ENCODE measurements around the gene ADGRG6. TPM values are rescaled to one million over a fixed set of nuclear protein-coding genes. Genes with fewer than 3 reads are reported as not detected.

Gene ADGRG6
- total RNA-seq, 2 donors from 2014 or later: 5.7 to 13.4 TPM

DNA sequence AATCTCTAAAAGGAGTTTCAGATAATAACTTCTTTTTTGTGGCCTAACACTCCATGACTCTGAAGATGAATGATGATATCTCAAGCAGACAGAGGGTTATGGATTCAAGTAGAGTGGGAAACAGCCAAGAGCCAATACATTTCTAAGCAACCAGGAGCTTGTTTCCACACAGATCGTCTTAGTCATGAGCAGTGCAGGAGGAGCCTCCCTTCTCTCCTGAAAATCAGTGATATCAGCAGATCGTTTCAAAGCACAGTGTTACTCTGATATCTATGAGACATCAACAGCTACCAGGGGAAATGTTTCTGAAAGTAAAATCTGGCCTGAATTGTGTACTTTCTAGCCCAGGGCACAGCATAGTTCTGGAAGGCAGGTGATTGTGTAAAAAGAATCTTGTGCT, 11.5 kb downstream of the ADGRG6 start:
- intact Hi-C loops (cut with DNase I): no loop called here
- DNase-seq (no peak), ATAC-seq (peak in 1 of 2 donors; percentile 90)

DNA sequence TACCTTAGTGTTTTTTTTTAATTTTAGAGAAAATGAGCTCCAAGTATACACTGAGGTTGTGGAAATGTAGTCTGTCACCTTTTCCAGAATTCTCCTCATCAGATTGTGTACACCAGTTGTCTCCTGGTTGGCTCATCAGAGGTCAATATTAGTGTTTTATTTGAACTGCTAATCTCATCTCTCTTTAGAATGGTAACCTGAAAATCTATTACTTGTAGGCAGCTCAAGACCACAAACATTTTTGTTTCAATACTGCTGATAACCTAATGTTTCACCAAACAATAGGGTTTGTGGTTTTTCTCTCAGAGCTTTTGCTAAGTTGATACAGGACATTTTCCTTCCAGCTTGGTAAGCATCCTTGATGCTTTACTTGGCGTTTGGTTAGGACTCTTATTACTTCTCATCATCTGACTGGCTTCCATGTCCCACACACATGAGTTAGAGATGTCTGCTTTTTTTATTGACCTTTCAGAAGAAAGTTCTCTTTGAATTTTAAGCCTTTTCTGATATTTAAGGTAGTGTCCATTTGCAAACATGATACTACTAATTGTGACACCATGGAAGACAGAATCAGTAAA, 15.1 kb downstream of the ADGRG6 start:
- DNase-seq (no peak), ATAC-seq (no peak)
- intact Hi-C loops (cut with DNase I): no loop called here

DNA sequence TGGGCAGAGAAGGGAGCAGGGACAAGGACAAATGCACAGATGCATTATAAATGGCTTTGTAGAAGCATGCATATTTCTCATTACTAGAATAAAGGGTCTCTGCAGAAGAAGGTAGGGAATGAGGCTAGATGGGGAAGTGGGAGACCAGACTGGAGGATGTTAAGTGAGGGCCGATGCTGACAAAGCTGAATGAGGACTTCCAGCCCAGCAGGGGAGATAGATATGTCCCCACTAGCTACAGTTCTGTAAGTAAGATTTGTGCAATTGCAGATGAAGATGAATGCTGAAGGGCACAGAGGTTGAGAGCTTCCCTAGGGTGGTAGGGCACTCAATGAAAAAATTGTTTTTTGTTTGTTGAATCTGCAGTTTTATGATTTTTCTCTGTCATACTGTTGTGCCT, 16.9 kb downstream of the ADGRG6 start:
- ATAC-seq (no peak), DNase-seq (no peak)
- intact Hi-C loops (cut with DNase I): no loop called here

DNA sequence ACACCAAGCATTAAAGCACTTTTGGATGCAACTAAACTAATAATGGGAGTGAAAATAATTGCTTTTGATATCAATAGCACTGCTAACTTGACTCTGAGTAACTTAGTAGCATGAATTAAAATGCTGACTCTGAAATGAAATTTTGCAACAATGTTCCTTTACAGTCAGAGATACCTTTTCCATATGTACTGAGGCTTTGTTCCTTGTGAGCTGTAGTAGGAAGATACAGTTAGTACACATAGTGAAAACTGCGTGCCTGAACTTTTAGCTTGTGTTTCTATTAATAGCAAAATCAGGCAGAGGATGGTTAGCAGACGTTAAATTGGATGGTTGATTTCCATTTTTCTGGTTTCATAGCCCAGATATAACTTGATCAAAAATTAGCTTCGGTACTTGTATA, 18.6 kb downstream of the ADGRG6 start:
- DNase-seq: no peak
- ATAC-seq: no peak
- intact Hi-C loops (cut with DNase I): no loop called here

DNA sequence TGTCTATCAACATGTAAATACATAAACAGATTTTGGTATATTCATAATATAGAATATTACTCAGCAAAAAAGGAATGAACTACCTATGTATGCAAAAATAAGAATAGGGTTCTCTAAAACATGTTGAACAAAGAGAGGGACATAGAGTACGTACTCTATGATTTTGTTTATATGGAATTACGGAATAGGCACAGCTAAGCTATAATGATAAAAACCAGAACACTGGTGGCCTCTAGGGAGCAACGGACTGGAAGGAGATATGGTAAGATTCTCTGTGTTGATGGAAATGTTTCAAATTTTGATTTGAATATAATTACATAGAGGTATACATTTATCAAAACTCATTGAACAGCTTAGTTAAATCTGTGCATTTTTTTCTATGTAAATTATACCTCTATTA, 19.6 kb downstream of the ADGRG6 start:
- intact Hi-C loops (cut with DNase I): no loop called here
- no peak for DNase-seq
- no peak for ATAC-seq

DNA sequence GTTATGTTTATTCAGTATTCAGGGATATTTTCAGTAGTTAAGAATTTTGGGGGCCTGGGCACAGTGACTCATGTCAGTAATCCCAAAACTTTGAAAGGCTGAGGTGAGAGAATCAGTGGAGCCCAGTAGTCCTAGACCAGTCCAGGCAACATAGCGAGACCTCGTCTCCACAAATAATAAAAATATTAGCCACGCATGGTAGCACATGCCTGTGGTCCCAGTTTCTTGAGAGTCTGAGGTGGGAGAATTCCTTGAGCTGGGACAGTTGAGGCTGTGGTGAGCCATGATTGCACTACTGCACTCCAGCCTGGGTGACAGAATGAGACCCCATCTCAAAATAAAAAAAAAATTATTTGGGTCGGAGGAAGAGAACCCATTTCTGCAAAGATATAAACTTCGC, 20.3 kb downstream of the ADGRG6 start:
- DNase-seq (no peak), ATAC-seq (no peak)
- intact Hi-C loops (cut with DNase I): no loop called here

DNA sequence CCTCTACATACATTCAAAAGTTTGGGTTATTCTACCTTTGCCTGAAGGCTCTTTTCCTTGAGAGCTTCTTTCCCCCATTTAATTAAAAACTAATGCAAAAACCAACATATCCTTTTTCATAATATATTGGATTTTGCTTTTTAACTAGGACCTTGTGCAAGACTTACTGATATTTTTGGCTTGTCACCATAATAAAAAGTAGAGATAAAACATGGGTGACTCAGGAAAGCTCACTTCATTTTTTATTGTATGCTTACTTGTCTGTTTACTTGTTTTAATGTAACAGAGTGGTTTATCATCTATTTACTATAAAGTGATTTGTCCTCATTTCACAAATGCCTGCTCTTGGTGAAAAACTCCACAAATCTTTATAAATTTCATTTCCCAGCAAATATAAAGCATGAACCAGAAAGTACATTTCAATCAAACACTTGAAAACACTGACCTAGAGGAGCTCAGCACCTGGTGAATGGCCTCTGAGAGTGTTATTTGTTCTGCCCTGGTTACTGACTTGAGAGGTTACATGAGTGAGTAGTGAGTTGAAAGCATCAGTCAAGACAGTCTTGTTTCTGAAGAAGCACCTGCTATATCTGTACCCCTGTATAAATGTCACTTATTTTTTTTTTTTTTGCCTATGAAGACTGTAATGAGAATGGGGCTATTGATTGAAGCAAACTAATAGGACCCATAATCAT, 20.8 kb downstream of the ADGRG6 start:
- DNase-seq (no peak), ATAC-seq (no peak)
- intact Hi-C loops (cut with DNase I): no loop called here

DNA sequence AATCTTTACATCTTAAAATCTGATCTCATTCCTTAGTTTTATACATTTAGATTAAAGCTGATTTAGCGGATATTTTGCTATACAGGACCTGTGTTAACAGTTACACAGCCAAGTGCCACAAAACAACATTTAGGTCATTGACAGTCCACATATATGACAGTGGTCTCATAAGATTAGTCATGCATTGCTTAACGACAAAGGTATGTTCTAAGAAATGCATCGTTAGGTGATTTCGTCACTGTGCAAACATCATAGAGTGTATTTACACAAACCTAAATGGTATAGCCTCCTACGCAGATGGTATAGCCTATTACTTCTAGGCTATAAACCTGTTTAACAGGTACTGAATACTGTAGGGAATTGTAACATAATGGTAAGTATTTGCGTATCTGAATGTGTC, 21.6 kb downstream of the ADGRG6 start:
- no peak for DNase-seq
- no peak for ATAC-seq

DNA sequence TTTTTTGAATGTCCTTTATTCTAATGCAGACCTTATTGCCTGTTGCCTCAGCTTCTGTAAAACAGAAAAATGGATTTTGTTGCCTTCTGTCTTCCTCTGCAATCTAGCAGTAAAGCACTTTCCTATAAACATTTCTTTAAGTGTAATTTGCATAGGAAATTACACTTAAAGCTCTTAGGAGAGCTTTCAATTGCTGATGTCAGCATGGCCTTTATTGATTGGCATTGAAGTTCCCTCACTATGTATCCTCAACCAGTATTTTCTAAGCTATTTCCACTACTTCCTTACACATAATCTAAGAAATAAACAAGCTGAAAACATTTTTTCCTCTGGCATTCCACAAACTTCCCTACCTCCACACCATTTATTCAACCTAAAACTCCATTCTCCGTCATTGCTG, 22.3 kb downstream of the ADGRG6 start:
- DNase-seq (no peak), ATAC-seq (no peak)
- intact Hi-C loops (cut with DNase I): no loop called here

More for the DNA sequence above, 21.6 kb downstream of the ADGRG6 start:
- intact Hi-C loops (cut with DNase I): no loop called here

DNA sequence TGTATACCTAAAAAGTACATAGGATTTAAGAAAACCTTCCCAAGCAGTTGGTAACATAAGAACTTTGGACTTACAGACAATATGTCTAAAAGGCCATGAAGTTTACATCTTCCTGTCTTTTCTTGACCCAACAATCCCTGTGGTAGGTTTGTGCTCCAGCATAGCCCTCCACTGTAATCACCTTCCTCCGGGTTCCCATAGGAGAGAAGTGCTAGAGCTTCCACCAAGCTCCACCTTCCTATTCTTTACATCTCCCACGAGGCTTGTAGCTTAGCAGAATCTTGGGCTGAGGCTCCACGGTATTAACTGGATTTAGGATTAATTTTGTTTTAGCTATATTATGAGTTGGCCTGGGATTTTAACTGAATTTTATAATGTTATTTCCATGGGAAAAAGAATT, 23.3 kb downstream of the ADGRG6 start:
- intact Hi-C loops (cut with DNase I): no loop called here
- no peak for ATAC-seq

DNA sequence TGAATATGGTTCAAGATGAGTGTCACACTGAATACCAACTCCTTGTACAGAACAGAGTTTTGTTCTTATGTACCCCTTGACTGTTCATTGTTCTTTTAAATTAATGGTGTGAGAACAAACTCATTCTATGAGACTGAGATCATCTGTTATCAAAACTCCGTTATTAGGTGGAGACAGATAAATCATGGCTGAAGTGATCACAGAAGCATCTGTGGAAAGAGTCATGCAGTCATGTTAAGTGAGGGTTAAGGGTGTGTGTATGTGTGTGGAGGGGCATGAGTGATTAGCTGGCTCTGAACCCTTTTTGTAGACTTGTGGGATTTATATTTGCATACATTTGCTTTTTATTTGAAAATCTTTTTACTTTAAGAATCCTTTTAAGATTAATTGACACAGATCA, 24.7 kb downstream of the ADGRG6 start:
- no peak for ATAC-seq
- intact Hi-C loops (cut with DNase I): no loop called here

More for the DNA sequence above, 23.3 kb downstream of the ADGRG6 start:
- DNase-seq: no peak

DNA sequence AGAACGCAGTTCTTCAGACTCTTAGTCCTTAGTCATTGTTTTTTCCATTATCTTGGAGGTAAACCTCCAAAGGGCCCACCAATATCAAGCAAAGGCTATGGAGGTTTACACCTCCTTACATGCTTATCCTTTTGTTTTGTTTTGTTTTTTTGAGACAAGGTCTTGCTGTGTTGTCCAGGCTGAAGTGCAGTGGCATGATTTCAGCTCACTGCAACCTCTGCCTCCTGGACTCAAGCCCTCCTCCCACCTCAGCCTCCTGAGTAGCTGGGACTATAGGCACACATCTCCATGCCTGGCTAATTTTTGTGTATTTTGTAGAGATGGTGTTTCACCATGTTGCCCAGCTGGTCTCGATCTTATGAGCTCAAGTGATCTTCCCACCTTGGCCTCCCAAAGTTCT, 26.3 kb downstream of the ADGRG6 start:
- intact Hi-C loops (cut with DNase I): no loop called here
- DNase-seq: no peak
- no peak for ATAC-seq

More for the DNA sequence above, 24.7 kb downstream of the ADGRG6 start:
- DNase-seq: no peak

DNA sequence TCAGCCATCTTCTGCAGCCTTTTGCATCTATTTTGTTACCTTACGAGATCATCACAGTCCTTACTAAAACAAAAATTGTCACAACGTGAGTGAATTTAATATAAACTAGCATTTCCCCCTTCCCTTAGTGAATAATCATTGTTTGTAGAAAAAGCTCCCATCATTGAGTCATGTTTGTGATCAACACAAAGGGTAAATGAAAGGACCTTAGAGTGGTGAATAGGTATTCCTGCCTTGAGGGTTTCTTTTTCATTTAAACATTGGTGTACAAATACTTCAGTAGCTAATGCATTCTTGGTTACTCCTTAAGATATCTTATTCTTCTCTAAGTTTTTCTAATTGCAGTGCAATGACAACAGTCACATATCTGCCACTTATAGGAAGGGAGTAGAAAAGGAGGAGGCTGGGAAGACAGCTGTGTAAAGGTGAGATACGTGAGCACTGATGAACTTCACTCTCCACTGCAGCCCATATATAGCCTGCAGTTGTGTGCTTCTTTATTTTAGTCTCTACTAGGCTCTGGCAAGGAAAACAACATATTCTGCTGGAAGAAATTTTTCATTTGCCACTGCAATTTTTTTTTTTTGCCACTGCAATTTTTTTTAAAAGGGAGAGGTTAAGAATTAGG, 27.8 kb downstream of the ADGRG6 start:
- no peak for ATAC-seq
- intact Hi-C loops (cut with DNase I): no loop called here
- no peak for DNase-seq

DNA sequence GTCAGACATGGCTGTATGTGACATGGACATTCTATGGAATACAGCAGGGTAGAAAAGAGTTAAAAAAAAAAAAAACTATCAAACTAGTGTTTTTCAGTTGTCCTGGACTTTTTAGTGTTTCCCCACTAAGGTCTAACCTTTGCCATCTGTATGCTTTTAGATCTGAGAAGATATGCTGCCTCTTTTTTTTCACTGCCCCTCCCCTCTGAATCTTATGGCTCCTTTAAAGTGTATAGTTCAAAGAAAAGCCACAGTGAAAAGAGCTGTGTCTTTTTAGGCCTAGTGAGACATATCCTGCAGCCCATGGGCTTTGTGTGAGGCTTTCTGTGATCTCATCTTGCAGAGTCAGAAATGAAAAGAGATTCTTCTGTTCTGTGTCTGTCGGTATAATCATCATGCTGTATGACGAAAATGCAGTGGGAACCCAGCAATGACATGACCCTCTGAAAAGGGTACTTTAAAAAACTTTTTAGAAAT, 29.3 kb downstream of the ADGRG6 start:
- intact Hi-C loops (cut with DNase I): no loop called here
- DNase-seq (no peak), ATAC-seq (no peak)

DNA sequence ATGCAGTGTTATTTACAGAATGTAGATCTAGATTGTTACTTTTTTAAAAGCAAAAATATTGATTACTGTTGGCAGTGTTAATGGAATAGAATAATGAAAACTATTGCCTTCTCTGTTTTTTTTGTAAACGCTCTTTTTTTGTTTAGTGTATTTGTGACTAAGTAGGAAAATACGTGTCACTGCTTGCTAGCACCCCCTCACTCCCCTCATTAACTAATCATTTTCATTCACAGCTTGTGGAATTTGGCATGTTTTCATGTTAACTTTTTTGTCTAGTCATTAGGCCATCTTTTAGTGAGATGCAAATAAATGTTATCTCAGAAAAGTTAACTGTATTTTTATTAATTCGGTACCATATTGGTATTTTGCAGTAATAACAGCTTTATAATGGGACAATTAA, 29.8 kb downstream of the ADGRG6 start:
- DNase-seq: no peak
- ATAC-seq: no peak
- intact Hi-C loops (cut with DNase I): no loop called here

DNA sequence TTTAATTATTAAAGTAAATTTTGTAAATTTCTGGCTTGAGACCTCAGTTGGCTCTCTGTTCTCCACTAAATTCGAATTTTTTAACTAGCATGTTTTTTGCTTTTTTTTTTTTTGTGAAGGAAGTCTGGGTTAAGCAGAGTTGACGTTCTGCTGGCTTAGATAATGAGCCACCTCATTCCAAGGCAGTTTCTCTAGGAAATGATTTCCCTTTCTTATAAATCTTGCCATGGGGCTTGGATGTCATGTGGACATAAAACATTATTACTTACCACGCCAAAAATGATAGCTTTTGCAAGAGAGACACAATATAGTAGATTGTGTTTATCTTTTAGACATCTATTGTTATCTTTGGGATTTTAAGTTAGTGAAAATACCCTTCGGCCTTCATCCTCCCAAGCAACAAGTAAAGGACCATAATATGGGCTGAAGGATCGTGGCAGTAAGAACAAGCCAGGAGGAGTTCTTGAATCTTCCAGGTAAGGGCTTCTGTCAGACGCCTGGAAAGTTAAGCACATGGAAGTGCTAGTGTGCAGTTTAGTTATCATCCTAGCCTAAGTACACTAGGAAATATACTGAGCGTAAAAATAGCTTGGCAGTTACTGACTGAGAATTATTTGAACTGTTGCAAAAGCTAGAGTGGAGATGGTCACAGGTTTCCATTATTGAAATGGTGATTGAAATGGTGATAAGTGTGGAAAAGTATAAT, 30.7 kb downstream of the ADGRG6 start:
- no peak for DNase-seq
- no peak for ATAC-seq
- intact Hi-C loops (cut with DNase I): no loop called here

DNA sequence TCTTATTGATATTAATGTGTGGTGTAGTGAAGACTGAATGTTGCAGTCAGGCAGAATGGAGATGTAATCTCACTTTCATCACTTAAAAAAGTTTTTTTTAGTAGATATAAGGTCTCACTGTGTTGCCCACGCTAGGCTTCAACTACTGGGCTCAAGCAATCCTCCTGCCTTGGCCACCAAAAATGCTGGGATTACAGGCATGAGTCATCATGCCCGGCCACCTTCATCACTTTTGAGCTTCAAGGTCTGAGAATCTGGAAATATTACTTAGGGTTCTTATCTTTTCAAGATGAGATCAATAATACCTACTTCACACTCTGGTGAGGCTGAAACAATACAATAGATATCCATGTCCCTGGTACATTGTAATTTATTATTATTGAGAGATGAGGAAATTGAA, 31.6 kb downstream of the ADGRG6 start:
- DNase-seq (no peak), ATAC-seq (no peak)
- intact Hi-C loops (cut with DNase I): no loop called here

DNA sequence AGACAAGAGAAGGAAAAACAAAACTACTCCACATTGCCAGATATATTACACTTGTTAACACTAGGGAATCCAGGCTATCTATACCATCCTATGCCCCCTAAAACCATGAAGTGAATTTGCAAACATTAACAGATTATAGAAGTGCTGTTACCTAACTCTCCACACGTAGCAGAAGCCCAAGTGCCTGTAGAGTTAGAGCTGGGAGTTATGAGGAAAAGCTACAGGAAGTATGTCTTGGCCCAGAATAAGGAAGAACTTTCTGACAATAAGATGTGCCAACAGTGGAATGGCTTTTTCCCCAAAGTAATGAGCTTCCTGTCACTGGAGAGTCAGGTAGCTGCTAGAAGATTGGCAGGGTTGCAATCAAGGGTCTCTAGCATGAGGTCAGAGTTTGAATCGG, 32.5 kb downstream of the ADGRG6 start:
- DNase-seq: no peak
- ATAC-seq: peak in 1 of 2 donors; percentile 47
- intact Hi-C loops (cut with DNase I): no loop called here

DNA sequence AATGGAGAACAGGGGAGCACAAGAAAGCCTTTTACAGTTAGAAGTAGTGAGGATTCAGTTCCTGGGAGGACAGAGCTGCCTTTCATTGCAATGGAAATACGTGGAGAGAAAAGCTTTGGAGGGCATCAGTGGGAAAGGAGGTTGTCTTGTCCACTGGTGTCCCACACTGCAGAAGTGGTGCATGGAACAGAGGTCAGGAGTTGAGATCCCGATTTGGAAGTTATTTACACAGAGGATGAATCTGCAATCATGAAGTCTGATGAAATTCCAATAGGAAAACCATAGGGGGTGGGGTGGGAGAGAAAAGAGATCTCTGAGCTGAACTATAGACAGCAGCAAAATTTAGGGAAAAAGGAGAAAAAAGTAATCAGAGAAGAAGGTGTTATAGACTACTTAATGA, 33.6 kb downstream of the ADGRG6 start:
- intact Hi-C loops (cut with DNase I): no loop called here
- ATAC-seq: no peak
- DNase-seq: no peak

DNA sequence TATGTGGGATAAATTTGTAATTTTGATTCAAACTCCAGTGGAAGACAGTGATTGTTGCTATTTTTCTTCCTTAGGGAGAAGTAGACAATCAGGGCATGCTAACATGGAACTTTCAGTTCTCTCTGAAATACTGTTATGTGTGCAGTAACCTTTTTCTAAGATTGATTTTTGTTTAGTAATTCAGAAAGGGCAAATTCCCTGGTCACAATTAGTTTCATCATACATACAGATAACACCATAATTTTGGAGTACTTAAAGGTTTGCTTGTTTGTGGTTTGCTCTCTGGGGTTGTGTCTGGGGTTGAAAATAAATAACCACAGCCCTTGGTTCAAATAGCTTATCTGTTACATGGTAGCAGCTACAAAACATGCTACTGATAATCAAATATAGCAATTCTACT, 34.4 kb downstream of the ADGRG6 start:
- intact Hi-C loops (cut with DNase I): no loop called here
- ATAC-seq (no peak), DNase-seq (no peak)

Data from left cardiac atrium (tissue), 4 donors.